Tibial nerve (tissue), 4 donors: Measurements from ENCODE around the gene CWC22. TPM values are rescaled to one million over a fixed set of nuclear protein-coding genes. Genes with fewer than 3 reads are reported as not detected.
"Not testable (repeated sequence)": the region's sequence is repeated elsewhere in the genome, so short reads cannot be mapped to it uniquely, and the experiment has no call there.

Experiments
- DNase-seq, 2 donors: peaks; one replicate each; pipeline ENCODE4 v3.0.0-alpha.2; 2019; ENCODE audit warnings: low spot score in 2 of 2
- H3K27ac ChIP-seq, 4 donors: fragments of 200-600 bp; sonication (generic) in 3 of 4; one replicate each; pipeline ENCODE4 v1.5.1; 2017 to 2019; ENCODE audit warnings: mild to moderate bottlenecking in 1 of 4
- H3K27me3 ChIP-seq, 2 donors: fragments of 200-600 bp; sonication (generic) in 1 of 2; one replicate each; pipeline versions ENCODE4 v1.5.1 to v1.6.0; 2017 to 2019
- H3K36me3 ChIP-seq, 3 donors: fragments of 200-600 bp; sonication (generic); one replicate each; pipeline ENCODE4 v1.5.1; 2018 to 2019
- H3K4me1 ChIP-seq, 4 donors: fragments of 200-600 bp; sonication (generic) in 3 of 4; one replicate each; pipeline ENCODE4 v1.5.1; 2017 to 2019
- H3K4me3 ChIP-seq, 4 donors: fragments of 200-600 bp; sonication (generic) in 3 of 4; one replicate each; pipeline ENCODE4 v1.5.1; 2017 to 2019; ENCODE audit warnings: mild to moderate bottlenecking in 1 of 4, moderate library complexity in 1 of 4
- H3K9me3 ChIP-seq, 4 donors: fragments of 200-600 bp; sonication (generic) in 3 of 4; one replicate each; pipeline ENCODE4 v1.5.1; 2017 to 2019
- CTCF ChIP-seq, 5 experiments: fragments of 200-600 bp in 3 of 5; fragments of 450-650 bp in 2 of 5; sonication (generic) in 3 of 5; IDR thresholded peaks; one replicate each; pipeline ENCODE4 v1.5.1; 2016 to 2019; ENCODE audit warnings: antibody characterized with exemption in 5 of 5, mild to moderate bottlenecking in 3 of 5, moderate library complexity in 2 of 5
- EP300 ChIP-seq, 2 donors: sonication (generic); formaldehyde crosslinking; IDR thresholded peaks; one replicate each; pipeline ENCODE4 v1.6.1; 2017; ENCODE audit warnings: antibody characterized with exemption in 2 of 2, mild to moderate bottlenecking in 1 of 2
- POLR2A ChIP-seq, 2 donors: fragments of 450-650 bp; IDR thresholded peaks; one replicate each; pipeline ENCODE4 v1.6.1; 2017; ENCODE audit warnings: antibody characterized with exemption in 2 of 2, mild to moderate bottlenecking in 2 of 2, moderate library complexity in 2 of 2
- WGBS, 2 donors: methylation state at CpG; one replicate each; pipeline ENCODE4 v1.1.5; 2018; 5-methylcytosine and 5-hydroxymethylcytosine counted together
- total RNA-seq, 4 donors: library from RNA; depleted of rRNA; stranded (reverse); fragments of >200 nt; gene quantifications; one replicate each; pipeline ENCODE4 v1.1.0, GENCODE V29; 2016

The CWC22 gene
- total RNA-seq, 4 donors from 2014 or later, result 20.6 to 26.0 (median 22.9) TPM

- Histone ChIP-seq H3K27ac (no peak overlapping the region), H3K36me3 (peaks cover 0 to 32% (median 0%) of the 10 kb centered on the region in 3 donors), H3K4me1 (no peaks in the 10 kb centered on the region), H3K9me3 (no peaks in the 10 kb centered on the region), H3K4me3 (no peak overlapping the region), H3K27me3 (no peaks in the 10 kb centered on the region)
- TF ChIP-seq EP300 (IDR thresholded peaks at IDR 0.05) (no peak), POLR2A (IDR thresholded peaks at IDR 0.05) (no peak), CTCF (IDR thresholded peaks at IDR 0.05) (no peak)
- DNase-seq, result no peak
- 93 to 100% methylated on average over 1 of the region's 1 CpG for WGBS, 2 donors
These were observed 71.0 kb downstream of the CWC22 start for GRCh38 chr2:179936141-179936540.

DNA sequence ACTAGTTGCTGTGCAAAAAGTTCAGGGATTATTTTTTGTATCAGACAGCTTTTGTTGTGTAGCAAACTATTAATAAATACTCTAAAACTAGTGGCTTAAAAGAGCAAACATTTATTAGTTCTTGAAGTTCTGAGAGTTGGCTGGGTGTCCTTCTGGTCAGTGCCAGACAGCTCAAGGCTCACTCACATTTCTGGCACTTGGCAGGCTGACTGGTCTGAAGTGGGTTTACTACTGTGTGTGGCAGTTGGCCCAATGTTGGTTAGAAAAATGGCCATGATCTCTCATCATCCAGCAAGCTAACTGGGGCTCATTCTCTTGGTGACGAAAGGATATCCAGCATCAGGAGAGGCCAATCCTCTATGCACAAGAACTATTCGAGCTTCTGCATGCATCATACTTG, 74.3 kb downstream of the CWC22 start:
- Histone ChIP-seq H3K9me3 (no peaks in the 10 kb centered on the region), H3K27me3 (no peaks in the 10 kb centered on the region), H3K36me3 (peaks cover 0 to 37% (median 0%) of the 10 kb centered on the region in 3 donors), H3K27ac (no peak overlapping the region), H3K4me3 (no peak overlapping the region), H3K4me1 (no peaks in the 10 kb centered on the region)
- DNase-seq, result no peak
- 89 to 98% methylated on average over 2 of the region's 2 CpGs for WGBS, 2 donors
- no peak for TF ChIP-seq POLR2A (IDR thresholded peaks at IDR 0.05)
- no peak for TF ChIP-seq EP300 (IDR thresholded peaks at IDR 0.05)
- no peak for TF ChIP-seq CTCF (IDR thresholded peaks at IDR 0.05)

GRCh38 chr2:179931502-179931901, 75.6 kb downstream of the CWC22 start:
- no peak overlapping the region for H3K4me3 ChIP-seq

DNA sequence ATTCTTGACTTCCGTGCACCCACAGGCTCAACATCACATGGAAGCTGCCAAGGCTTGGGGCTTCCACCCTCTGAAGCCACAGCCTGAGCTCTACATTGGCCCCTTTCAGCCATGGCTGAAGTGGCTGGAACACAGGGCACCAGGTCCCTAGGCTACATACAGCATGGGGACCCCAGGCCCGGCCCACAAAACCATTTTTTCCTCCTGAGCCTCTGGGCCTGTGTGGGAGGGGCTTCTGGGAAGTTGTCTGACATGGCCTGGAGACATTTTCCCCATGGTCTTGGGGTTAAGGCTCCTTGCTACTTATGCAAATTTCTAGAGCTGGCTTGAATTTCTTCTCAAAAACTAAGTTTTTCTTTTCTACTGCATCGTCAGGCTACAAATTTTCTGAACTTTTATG, 77.1 kb downstream of the CWC22 start:
- Histone ChIP-seq H3K9me3 (peaks cover 0 to 24% (median 0%) of the 10 kb centered on the region in 4 donors), H3K36me3 (peaks cover 0 to 48% (median 0%) of the 10 kb centered on the region in 3 donors)
- H3K4me3 ChIP-seq, H3K4me1 ChIP-seq, H3K27ac ChIP-seq, H3K27me3 ChIP-seq, DNase-seq: not testable (repeated sequence)
- WGBS, 2 donors, result 91 to 92% methylated on average over 3 of the region's 3 CpGs

More at GRCh38 chr2:179931502-179931901, 75.6 kb downstream of the CWC22 start:
- TF ChIP-seq EP300 (IDR thresholded peaks at IDR 0.05), result no peak
- no peak for TF ChIP-seq CTCF (IDR thresholded peaks at IDR 0.05)
- no peak for TF ChIP-seq POLR2A (IDR thresholded peaks at IDR 0.05)
- WGBS, 2 donors, result 66 to 96% methylated on average over 3 of the region's 3 CpGs
- no peak for DNase-seq
- Histone ChIP-seq H3K27ac (no peak overlapping the region), H3K4me1 (no peaks in the 10 kb centered on the region), H3K27me3 (no peaks in the 10 kb centered on the region), H3K36me3 (peaks cover 0 to 46% (median 0%) of the 10 kb centered on the region in 3 donors), H3K9me3 (peaks cover 0 to 9% (median 0%) of the 10 kb centered on the region in 4 donors)

GRCh38 chr2:179927041-179927440, 80.1 kb downstream of the CWC22 start:
- Histone ChIP-seq H3K4me3 (no peak overlapping the region), H3K9me3 (peaks cover 0 to 25% (median 0%) of the 10 kb centered on the region in 4 donors), H3K27me3 (no peaks in the 10 kb centered on the region), H3K4me1 (no peaks in the 10 kb centered on the region), H3K36me3 (peaks cover 0 to 33% (median 0%) of the 10 kb centered on the region in 3 donors), H3K27ac (no peak overlapping the region)
- no peak for DNase-seq
- TF ChIP-seq EP300 (IDR thresholded peaks at IDR 0.05) (no peak), POLR2A (IDR thresholded peaks at IDR 0.05) (no peak), CTCF (IDR thresholded peaks at IDR 0.05) (no peak)
- WGBS, 2 donors, result 83 to 84% methylated on average over 1 of the region's 1 CpG

- no peaks in the 10 kb centered on the region for H3K4me1 ChIP-seq
- H3K4me3 ChIP-seq, result no peak overlapping the region
- H3K27ac ChIP-seq, result no peak overlapping the region
- WGBS, 2 donors, result 50 to 94% methylated on average over 2 of the region's 2 CpGs
- DNase-seq, result no peak
- peaks cover 0 to 20% (median 0%) of the 10 kb centered on the region in 3 donors for H3K36me3 ChIP-seq
- H3K9me3 ChIP-seq, result peaks cover 0 to 25% (median 0%) of the 10 kb centered on the region in 4 donors
- no peak for TF ChIP-seq POLR2A (IDR thresholded peaks at IDR 0.05)
- H3K27me3 ChIP-seq, result no peaks in the 10 kb centered on the region
These were observed 81.4 kb downstream of the CWC22 start for GRCh38 chr2:179925713-179926112.
